ENCODE measurements around the gene MOB2.

The MOB2 gene

GRCh38 chr11:1498262-1498661, 11.7 kb upstream of the MOB2 start:
- no peak for TF ChIP-seq CTCF (conservative IDR thresholded peaks at IDR 0.05; ENCODE audit: low read depth, low read length)
- H3K4me3 ChIP-seq (ENCODE audit: low read length), result no peak overlapping the region

GRCh38 chr11:1497600-1497999, 11.0 kb upstream of the MOB2 start:
- DNase-seq (ENCODE audit: low read depth), result no peak
- TF ChIP-seq CTCF (conservative IDR thresholded peaks at IDR 0.05; ENCODE audit: low read depth, low read length), result no peak
- no peak overlapping the region for H3K4me3 ChIP-seq (ENCODE audit: low read length)

More at GRCh38 chr11:1498262-1498661, 11.7 kb upstream of the MOB2 start:
- DNase-seq (ENCODE audit: low read depth), result no peak

GRCh38 chr11:1496761-1497095, 10.1 kb upstream of the MOB2 start:
- H3K4me3 ChIP-seq (ENCODE audit: low read length), result no peak overlapping the region
- no peak for TF ChIP-seq CTCF (conservative IDR thresholded peaks at IDR 0.05; ENCODE audit: low read depth, low read length)
- no peak for DNase-seq (ENCODE audit: low read depth)

- TF ChIP-seq CTCF (conservative IDR thresholded peaks at IDR 0.05; ENCODE audit: low read depth, low read length), result no peak
- no peak for DNase-seq (ENCODE audit: low read depth)
- H3K4me3 ChIP-seq (ENCODE audit: low read length), result no peak overlapping the region
These were observed 9.6 kb upstream of the MOB2 start for GRCh38 chr11:1496091-1496760.

GRCh38 chr11:1494650-1495049, 8.1 kb upstream of the MOB2 start:
- TF ChIP-seq CTCF (conservative IDR thresholded peaks at IDR 0.05; ENCODE audit: low read depth, low read length), result no peak
- no peak overlapping the region for H3K4me3 ChIP-seq (ENCODE audit: low read length)
- DNase-seq (ENCODE audit: low read depth), result no peak

GRCh38 chr11:1493650-1494244, 7.2 kb upstream of the MOB2 start:
- no peak for DNase-seq (ENCODE audit: low read depth)
- no peak overlapping the region for H3K4me3 ChIP-seq (ENCODE audit: low read length)
- TF ChIP-seq CTCF (conservative IDR thresholded peaks at IDR 0.05; ENCODE audit: low read depth, low read length), result no peak

GRCh38 chr11:1491379-1491778, 4.8 kb upstream of the MOB2 start:
- no peak overlapping the region for H3K4me3 ChIP-seq (ENCODE audit: low read length)
- DNase-seq (ENCODE audit: low read depth), result no peak
- no peak for TF ChIP-seq CTCF (conservative IDR thresholded peaks at IDR 0.05; ENCODE audit: low read depth, low read length)
